IPS DF 4.7 (cell line): Measurements from ENCODE around the gene EIF4B.

Source experiments
- DNase-seq: peaks from one replicate; pipeline ENCODE4 v3.0.0-alpha.2; 2013; ENCODE audit warnings: low spot score; ENCODE audit errors: extremely low read depth

The EIF4B gene

DNA sequence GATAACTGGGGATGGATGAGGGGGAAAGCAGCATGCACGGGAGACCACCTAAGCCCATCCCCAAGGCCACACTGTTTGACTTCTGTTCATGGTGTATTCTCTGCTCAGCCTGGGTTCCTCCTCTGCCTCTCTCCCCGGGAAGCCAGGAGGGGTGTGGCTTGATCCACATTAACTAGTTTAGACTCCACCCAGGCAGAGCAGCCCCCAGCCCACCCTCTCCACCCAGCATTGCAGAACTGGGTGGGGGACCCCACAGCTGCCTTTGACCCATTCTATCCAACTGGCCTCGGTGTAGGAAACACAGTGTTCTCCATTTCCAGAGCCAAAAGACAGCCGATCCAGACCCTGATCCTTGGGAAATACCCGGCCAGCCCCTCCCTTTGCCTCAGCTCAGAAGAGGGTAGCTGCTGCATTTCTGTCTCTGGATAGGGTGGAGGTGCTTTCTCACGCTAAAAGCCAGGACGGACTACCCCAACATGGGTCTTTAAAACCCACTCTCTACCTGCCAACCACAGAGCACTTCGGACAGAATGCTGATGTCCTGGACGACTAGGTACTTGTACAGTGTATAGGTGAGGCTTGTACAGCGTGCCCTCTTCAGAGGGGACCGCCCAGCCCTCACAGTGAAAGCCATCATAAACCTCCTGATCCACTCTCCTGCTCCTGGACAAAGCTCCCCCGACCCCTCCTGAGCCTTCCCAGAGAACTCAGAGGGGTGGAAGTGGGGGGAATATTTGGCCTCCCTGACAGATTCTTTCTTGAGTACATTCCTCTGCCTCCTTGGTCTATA, 63.6 kb downstream of the EIF4B start:
- no peak for DNase-seq

- no peak for DNase-seq
These were observed 64.7 kb downstream of the EIF4B start for GRCh38 chr12:53070877-53071492.

- no peak for DNase-seq
These were observed 65.6 kb downstream of the EIF4B start for GRCh38 chr12:53071591-53072551.

DNA sequence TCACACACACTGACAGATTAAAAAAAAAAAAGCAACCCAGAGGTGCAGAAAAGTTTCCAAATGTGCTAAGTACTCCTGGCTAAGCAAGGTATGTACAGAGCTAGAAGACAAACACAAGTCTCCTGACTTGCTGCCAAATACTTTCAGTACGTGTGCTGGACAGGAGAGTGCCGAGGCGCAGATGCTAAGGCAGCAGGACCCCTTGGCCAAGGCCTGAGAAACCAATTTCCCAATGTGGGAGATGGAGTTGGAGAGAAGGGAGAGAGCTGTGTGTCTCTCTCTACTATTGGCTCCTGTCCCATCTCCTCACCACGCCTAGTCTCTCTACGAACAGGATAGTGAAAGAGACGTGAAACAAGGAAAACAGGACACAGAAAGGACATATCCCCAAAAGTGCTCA, 67.6 kb downstream of the EIF4B start:
- DNase-seq, result no peak

DNA sequence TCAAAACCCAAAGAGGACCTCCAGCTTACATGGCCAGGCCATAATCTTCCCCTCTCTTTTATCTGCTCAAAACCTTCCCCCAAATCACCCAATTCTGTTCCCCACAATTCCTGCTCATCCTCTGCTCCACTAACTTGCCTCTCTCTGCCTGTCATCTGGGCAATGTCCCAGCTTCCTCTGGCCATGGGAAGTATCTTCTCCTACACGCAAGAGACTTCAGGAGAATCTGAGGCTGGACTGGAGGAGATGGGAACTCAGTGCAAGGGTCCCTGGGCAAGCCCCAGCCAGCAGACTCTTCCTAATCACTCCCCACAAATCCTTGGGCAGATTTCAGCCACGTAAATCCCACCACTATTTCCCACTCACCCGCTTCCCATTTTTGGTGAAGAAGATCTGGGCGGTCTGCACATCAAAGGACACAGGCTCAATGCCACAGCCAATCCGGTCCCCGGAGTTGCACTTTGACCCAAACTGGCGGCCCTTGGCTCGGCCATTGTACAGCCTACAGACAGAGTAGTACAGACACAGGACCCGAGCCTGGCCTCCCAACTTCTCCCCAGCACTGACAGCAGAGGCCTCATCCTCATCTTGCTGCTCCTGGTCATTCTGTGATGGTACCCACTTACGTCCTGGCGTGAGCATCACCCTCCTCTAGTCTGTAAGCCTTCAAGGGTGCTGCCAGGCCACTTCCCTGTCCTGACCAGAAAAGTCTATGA, 68.2 kb downstream of the EIF4B start:
- no peak for DNase-seq

GRCh38 chr12:53074999-53075370, 68.7 kb downstream of the EIF4B start:
- no peak for DNase-seq

DNA sequence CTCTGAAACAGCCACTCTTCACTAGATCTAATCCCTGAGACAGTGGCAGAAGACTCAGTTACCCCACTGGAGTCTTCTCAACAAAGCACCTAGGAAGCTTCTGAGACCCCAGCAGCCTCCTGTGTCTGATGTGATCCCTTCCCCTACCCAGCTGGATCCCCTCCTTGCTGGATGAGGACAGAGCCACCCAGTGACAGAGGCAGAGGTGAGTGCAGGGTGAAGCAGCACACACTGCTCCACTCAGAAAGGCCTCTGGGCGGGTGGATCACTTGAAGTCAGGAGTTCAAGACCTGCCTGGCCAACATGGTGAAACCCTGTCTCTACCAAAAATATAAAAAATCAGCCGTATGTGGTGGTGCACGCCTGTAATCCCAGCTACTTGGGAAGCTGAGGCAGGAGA, 70.2 kb downstream of the EIF4B start:
- no peak for DNase-seq

DNA sequence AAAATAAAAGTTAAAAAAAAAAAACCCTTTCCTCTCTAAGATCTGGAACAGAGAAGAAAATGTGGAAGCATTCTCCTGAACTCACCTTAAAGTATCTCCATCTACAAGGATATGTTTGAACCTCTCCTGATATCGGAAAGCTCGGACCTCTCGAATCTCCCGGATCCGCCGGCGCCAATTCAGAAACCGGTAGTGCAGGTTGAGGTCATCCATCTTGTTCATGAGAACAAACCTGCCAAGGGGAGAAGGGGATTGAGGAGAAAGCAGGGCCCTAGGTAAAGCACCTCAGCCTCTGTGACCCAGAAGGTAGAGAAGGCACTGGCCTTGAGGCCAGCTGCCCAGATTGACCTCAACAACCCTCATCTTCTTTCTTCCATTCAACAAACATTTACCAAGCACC, 70.8 kb downstream of the EIF4B start:
- no peak for DNase-seq

- no peak for DNase-seq
These were observed 72.4 kb downstream of the EIF4B start for GRCh38 chr12:53078425-53079225.

GRCh38 chr12:53079226-53080117, 73.2 kb downstream of the EIF4B start, which contains the start of gene SPRYD3:
TSS of gene SPRYD3 (minus strand) at chr12:53079390. CDS start at chr12:53079333, 57 bp downstream.
- no peak for DNase-seq

- DNase-seq, result no peak
These were observed 76.5 kb downstream of the EIF4B start for GRCh38 chr12:53082637-53083175.

DNA sequence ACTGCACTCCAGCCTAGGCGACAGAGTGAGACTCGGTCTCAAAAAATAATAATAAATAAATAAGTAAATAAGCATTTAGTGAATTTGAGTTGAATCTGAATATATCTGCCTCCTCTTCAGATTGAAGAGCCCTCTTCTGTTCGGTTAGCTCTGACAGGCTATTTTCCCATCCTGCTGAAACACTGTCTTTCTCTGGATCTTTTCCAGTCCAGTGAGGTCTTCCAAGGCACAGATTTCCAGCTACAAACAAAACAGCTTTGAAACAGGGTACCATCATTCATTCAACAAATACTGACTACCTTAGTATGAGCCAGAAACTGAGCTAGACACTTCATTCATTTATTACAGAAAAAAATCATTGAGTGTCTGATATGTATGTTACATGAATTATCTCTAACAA, 80.1 kb downstream of the EIF4B start:
- DNase-seq, result no peak

- no peak for DNase-seq
These were observed 83.8 kb downstream of the EIF4B start for GRCh38 chr12:53090105-53090504.

DNA sequence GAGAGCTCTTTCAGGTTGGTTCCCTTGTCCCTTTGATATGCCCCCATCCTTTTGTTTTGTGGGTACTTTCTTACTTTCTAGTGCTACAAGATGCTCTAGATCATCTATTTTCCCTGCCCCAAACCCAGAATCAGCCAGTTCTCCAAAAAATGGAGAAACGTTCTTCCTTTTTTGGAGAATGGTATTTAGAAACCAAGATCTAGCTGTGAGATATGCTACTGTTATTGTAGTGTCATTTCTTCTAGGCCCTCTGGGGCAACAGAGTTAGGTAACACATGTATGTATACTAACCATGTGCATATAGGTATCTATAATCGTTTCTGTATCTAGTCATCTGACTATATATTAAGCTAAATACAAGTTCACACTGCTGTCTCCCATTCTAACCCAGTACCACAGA, 84.3 kb downstream of the EIF4B start:
- no peak for DNase-seq

DNA sequence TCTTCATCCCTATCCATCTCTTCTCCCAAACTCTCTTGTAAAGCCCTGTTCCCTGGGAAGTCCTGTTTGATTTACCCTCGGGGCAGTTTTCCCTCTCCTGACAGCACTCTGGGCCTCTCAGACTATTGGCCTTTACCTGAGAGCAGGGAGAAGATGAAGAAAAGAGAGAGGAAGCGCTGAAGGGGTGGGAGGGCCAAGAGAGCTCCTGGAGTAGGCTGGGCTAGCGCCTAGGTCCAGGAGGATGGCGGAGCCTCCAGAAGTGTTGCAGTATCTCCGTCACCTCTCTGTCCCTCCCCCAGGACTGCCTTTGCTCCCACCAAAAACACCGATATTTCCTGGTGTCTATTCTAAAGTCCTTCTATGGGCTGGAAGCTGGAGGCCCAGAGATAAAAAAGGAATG, 85.5 kb downstream of the EIF4B start:
- no peak for DNase-seq
